PC-9 (cell line): ENCODE data around the gene PLCD3.

Experiments used
- CTCF ChIP-seq: fragments of 200-600 bp; sonication (generic); conservative IDR thresholded peaks from 2 replicates; pipeline ENCODE4 v1.6.1; 2017; ENCODE audit warnings: mixed run types, antibody characterized with exemption, mild to moderate bottlenecking, moderate library complexity
- EZH2 ChIP-seq: fragments of 200-600 bp; sonication (generic); IDR thresholded peaks from 2 replicates; pipeline ENCODE4 v1.8.0; 2017; ENCODE audit warnings: antibody characterized with exemption, low read depth

GRCh38 chr17:45101883-45102811 is 30.2 kb downstream of the PLCD3 start:
- no peak for TF ChIP-seq CTCF
- TF ChIP-seq EZH2: no peak
